HCT116 (cell line): ENCODE data around the gene CBR1. TPM values are rescaled to one million over a fixed set of nuclear protein-coding genes. Genes with fewer than 3 reads are reported as not detected.

Source experiments
- ATAC-seq: fragments of 200-7000 bp; cut with Tn5 transposase; 2 replicates; pipeline ENCODE4 v1.9.1; 2020; ENCODE audit warnings: mild to moderate bottlenecking, moderate library complexity
- BruUV-seq: library from RNA; stranded (reverse); fragments of 400-500 nt; replicated peaks from 2 replicates; lab custom pipeline; 2021; lab: Mats Ljungman, UMichigan
- CTCF ChIA-PET: fragments of 300-600 bp; sonication (Branson Sonifier 250); formaldehyde crosslinking; loops from one replicate; lab custom pipeline; 2021; ENCODE audit warnings: antibody characterized with exemption; lab: Charles Lee
- POLR2A ChIA-PET: fragments of 300-600, 350-600 bp; sonication (Branson Sonifier 250); formaldehyde crosslinking; loops from one replicate; lab custom pipeline; 2021; ENCODE audit warnings: antibody characterized with exemption; lab: Charles Lee
- RAD21 ChIA-PET, 2 experiments: fragments of 300-600 bp; sonication (Branson Sonifier 250); formaldehyde crosslinking; loops; one replicate each; lab custom pipeline; 2023; ENCODE audit warnings: low total read pairs in 2 of 2; ENCODE audit not compliant: uncharacterized antibody in 2 of 2, unreplicated experiment in 2 of 2, low non-redundant PET in 1 of 2; lab: Charles Lee
- DNase-seq: peaks from one replicate; pipeline ENCODE4 v3.0.0-alpha.2; 2010; ENCODE audit warnings: low read depth, low spot score
- H2AFZ ChIP-seq: fragments of 200-600 bp; shearing (Covaris generic), sonication (generic); 2 replicates; pipeline ENCODE4 v1.6.1; 2017; ENCODE audit warnings: low read depth, mixed run types, mixed read lengths, antibody characterized with exemption, low read length; ENCODE audit not compliant: poor library complexity, severe bottlenecking
- H3K27ac ChIP-seq: 2 replicates; pipeline ENCODE4 v1.5.1; 2012; ENCODE audit warnings: low read depth, low read length
- H3K27me3 ChIP-seq: fragments of 200-600 bp; sonication (generic); 2 replicates; pipeline ENCODE4 v1.6.1; 2016; ENCODE audit warnings: mixed run types, low read length, mixed read lengths; ENCODE audit not compliant: insufficient read depth
- H3K36me3 ChIP-seq, 2 experiments: fragments of 200-500 bp in 1 of 2; fragments of 200-600 bp in 1 of 2; sonication (Bioruptor generic) in 1 of 2; sonication (generic) in 1 of 2; 2 replicates each; pipeline versions ENCODE4 v1.5.1 to v1.6.1; 2014 to 2016; ENCODE audit warnings: low read length in 2 of 2, inconsistent platforms in 1 of 2, mixed read lengths in 1 of 2, mixed run types in 1 of 2; ENCODE audit not compliant: insufficient read depth in 2 of 2, control insufficient read depth in 1 of 2
- H3K4me1 ChIP-seq, 2 experiments: fragments of 200-600 bp in 1 of 2; sonication (generic) in 1 of 2; 2 replicates each; pipeline versions ENCODE4 v1.5.1 to v1.6.1; 2012 to 2017; ENCODE audit warnings: low read length in 2 of 2, inconsistent platforms in 1 of 2, mild to moderate bottlenecking in 1 of 2, mixed read lengths in 1 of 2, mixed run types in 1 of 2, moderate library complexity in 1 of 2; ENCODE audit not compliant: insufficient read depth in 2 of 2, control insufficient read depth in 1 of 2
- H3K4me2 ChIP-seq: fragments of 200-600 bp; sonication (generic); 2 replicates; pipeline ENCODE4 v1.6.1; 2017; ENCODE audit warnings: mixed run types, low read length, mixed read lengths
- H3K4me3 ChIP-seq, 2 experiments: fragments of 200-600 bp in 1 of 2; sonication (generic) in 1 of 2; replicated peaks in 1 of 2; 2 replicates each; pipeline ENCODE4 v1.5.1; 2011 to 2016; ENCODE audit warnings: low read length in 2 of 2, control low read depth in 1 of 2, low read depth in 1 of 2, mild to moderate bottlenecking in 1 of 2, mixed read lengths in 1 of 2, mixed run types in 1 of 2
- H3K79me2 ChIP-seq: fragments of 200-600 bp; sonication (generic); 2 replicates; pipeline ENCODE4 v1.6.1; 2017; ENCODE audit warnings: mild to moderate bottlenecking, mixed run types, low read length, moderate library complexity, mixed read lengths; ENCODE audit not compliant: insufficient read depth
- H3K9ac ChIP-seq: fragments of 200-600 bp; sonication (generic); 2 replicates; pipeline ENCODE4 v1.6.1; 2016; ENCODE audit warnings: low read length, mixed read lengths
- H3K9me2 ChIP-seq: fragments of 200-600 bp; sonication (generic), shearing (Covaris generic); 2 replicates; pipeline ENCODE4 v1.6.1; 2017; ENCODE audit warnings: mixed run types, mild to moderate bottlenecking, moderate library complexity; ENCODE audit not compliant: insufficient read depth
- H3K9me3 ChIP-seq, 2 experiments: fragments of 200-500 bp in 1 of 2; fragments of 200-600 bp in 1 of 2; sonication (Bioruptor generic) in 1 of 2; sonication (generic) in 1 of 2; 2 replicates each; pipeline ENCODE4 v1.6.1; 2014 to 2017; ENCODE audit warnings: low read length in 2 of 2, mixed read lengths in 2 of 2, inconsistent platforms in 1 of 2, low read depth in 1 of 2, mild to moderate bottlenecking in 1 of 2, mixed run types in 1 of 2, moderate library complexity in 1 of 2; ENCODE audit not compliant: control insufficient read depth in 1 of 2, insufficient read depth in 1 of 2
- H4K20me1 ChIP-seq: fragments of 200-600 bp; sonication (generic), shearing (Covaris generic); 2 replicates; pipeline ENCODE4 v1.6.1; 2017; ENCODE audit warnings: mixed run types, mild to moderate bottlenecking, moderate library complexity; ENCODE audit not compliant: insufficient read depth
- EZH2 ChIP-seq: fragments of 200-600 bp; sonication (generic); IDR thresholded peaks from 2 replicates; pipeline ENCODE4 v1.6.1; 2017; ENCODE audit warnings: antibody characterized with exemption, mixed run types
- FOSL1 ChIP-seq: IDR thresholded peaks from 2 replicates; pipeline ENCODE4 v1.6.1; 2012; ENCODE audit warnings: low read depth
- intact Hi-C: fragments of 100-400 bp; cut with micrococcal nuclease; formaldehyde crosslinking; loops from 2 replicates; pipeline ENCODE4 v1.10.0; 2022
- total RNA-seq: library from RNA; stranded (reverse); gene quantifications from one replicate; pipeline ENCODE4 v1.2.1, GENCODE V29; 2021; ENCODE audit not compliant: unreplicated experiment
- TF ChIP-seq, protein P1 (sequence below): IDR thresholded peaks from 2 replicates; pipeline ENCODE4 v1.6.1; 2012; ENCODE audit warnings: low read depth
- TF ChIP-seq, protein P2 (sequence below), 3 experiments: fragments of 200-600 bp in 1 of 3; sonication (generic) in 1 of 3; IDR thresholded peaks in 2 of 3; conservative IDR thresholded peaks in 1 of 3; 2 replicates each; pipeline ENCODE4 v1.5.1; 2012 to 2017; ENCODE audit warnings: low read depth in 2 of 3, low read length in 2 of 3, antibody characterized with exemption in 1 of 3, borderline replicate concordance in 1 of 3, control low read depth in 1 of 3, mild to moderate bottlenecking in 1 of 3, mixed read lengths in 1 of 3, mixed run types in 1 of 3, moderate library complexity in 1 of 3; ENCODE audit not compliant: insufficient read depth in 1 of 3

Gene CBR1
- total RNA-seq, 1 experiment from 2014 or later = 0.91 TPM

DNA sequence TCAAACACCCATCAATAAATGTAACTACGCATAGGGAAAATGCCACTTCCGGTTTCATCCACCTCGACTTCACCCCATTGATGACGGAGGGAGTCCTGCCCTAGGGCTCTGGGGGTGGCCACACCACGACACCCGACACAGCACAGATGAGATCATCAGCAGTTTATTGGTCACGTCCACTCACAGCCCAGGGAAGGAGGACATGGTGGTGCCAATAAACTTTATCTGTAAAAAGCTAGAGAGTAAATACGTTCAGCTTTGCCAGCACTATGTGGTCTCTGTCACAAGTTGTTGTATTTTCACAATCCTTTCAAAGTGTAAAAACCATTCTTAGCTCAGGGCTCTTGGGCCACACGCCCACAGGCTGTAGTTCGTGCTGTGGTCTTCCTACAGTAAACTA lies 25.8 kb upstream of the CBR1 start:
- no peaks in the 10 kb centered on the region for H3K4me1 ChIP-seq
- H3K4me2 ChIP-seq = no peak overlapping the region
- H3K79me2 ChIP-seq = no peaks in the 10 kb centered on the region
- no peak overlapping the region for H2AFZ ChIP-seq
- DNase-seq (no peak), ATAC-seq (no peak)
- no peak overlapping the region for H3K4me3 ChIP-seq
- no TSS peak for BruUV-seq
- H3K27ac ChIP-seq = no peak overlapping the region
- H3K9me3 ChIP-seq = no peaks in the 10 kb centered on the region
- intact Hi-C loops = no loop called here
- ChIA-PET POLR2A (no interaction called here), RAD21 (no interaction called here), CTCF (no interaction called here)
- no peak overlapping the region for H3K9ac ChIP-seq
- TF ChIP-seq, protein P1, sequence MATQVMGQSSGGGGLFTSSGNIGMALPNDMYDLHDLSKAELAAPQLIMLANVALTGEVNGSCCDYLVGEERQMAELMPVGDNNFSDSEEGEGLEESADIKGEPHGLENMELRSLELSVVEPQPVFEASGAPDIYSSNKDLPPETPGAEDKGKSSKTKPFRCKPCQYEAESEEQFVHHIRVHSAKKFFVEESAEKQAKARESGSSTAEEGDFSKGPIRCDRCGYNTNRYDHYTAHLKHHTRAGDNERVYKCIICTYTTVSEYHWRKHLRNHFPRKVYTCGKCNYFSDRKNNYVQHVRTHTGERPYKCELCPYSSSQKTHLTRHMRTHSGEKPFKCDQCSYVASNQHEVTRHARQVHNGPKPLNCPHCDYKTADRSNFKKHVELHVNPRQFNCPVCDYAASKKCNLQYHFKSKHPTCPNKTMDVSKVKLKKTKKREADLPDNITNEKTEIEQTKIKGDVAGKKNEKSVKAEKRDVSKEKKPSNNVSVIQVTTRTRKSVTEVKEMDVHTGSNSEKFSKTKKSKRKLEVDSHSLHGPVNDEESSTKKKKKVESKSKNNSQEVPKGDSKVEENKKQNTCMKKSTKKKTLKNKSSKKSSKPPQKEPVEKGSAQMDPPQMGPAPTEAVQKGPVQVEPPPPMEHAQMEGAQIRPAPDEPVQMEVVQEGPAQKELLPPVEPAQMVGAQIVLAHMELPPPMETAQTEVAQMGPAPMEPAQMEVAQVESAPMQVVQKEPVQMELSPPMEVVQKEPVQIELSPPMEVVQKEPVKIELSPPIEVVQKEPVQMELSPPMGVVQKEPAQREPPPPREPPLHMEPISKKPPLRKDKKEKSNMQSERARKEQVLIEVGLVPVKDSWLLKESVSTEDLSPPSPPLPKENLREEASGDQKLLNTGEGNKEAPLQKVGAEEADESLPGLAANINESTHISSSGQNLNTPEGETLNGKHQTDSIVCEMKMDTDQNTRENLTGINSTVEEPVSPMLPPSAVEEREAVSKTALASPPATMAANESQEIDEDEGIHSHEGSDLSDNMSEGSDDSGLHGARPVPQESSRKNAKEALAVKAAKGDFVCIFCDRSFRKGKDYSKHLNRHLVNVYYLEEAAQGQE = no peak
- TF ChIP-seq EZH2 (no peak), FOSL1 (no peak)
- TF ChIP-seq, protein P2, sequence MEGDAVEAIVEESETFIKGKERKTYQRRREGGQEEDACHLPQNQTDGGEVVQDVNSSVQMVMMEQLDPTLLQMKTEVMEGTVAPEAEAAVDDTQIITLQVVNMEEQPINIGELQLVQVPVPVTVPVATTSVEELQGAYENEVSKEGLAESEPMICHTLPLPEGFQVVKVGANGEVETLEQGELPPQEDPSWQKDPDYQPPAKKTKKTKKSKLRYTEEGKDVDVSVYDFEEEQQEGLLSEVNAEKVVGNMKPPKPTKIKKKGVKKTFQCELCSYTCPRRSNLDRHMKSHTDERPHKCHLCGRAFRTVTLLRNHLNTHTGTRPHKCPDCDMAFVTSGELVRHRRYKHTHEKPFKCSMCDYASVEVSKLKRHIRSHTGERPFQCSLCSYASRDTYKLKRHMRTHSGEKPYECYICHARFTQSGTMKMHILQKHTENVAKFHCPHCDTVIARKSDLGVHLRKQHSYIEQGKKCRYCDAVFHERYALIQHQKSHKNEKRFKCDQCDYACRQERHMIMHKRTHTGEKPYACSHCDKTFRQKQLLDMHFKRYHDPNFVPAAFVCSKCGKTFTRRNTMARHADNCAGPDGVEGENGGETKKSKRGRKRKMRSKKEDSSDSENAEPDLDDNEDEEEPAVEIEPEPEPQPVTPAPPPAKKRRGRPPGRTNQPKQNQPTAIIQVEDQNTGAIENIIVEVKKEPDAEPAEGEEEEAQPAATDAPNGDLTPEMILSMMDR (IDR thresholded peaks at IDR 0.05 in 2 of 3, conservative IDR thresholded peaks at IDR 0.05 in 1 of 3; ENCODE audit: borderline replicate concordance in 1 of 3, insufficient read depth in 1 of 3, low read depth in 2 of 3, low read length in 2 of 3) = 0 out of 6 replicates have a peak, but pooled peaks of 1 of the 3 experiments have one; percentile 1
- peaks cover 30 to 41% of the 10 kb centered on the region in 2 experiments; a peak in 3 of 4 replicates for H3K36me3 ChIP-seq
- no peaks in the 10 kb centered on the region for H4K20me1 ChIP-seq
- H3K27me3 ChIP-seq = no peaks in the 10 kb centered on the region
- no peaks in the 10 kb centered on the region for H3K9me2 ChIP-seq
